Body of pancreas (tissue), 4 donors: ENCODE data around the gene ADORA1.

Experiments
- CTCF ChIP-seq, 7 experiments: fragments of 450-650 bp in 4 of 7; fragments of 200-600 bp in 3 of 7; sonication (generic) in 3 of 7; IDR thresholded peaks; one replicate each; pipeline ENCODE4 v1.5.1; 2016 to 2019; ENCODE audit warnings: antibody characterized with exemption in 7 of 7
- POLR2A ChIP-seq, 3 donors: fragments of 450-650 bp; IDR thresholded peaks; one replicate each; pipeline ENCODE4 v1.6.1; 2016; ENCODE audit warnings: antibody characterized with exemption in 3 of 3, mild to moderate bottlenecking in 2 of 3

- TF ChIP-seq POLR2A (IDR thresholded peaks at IDR 0.05) (no peak), CTCF (IDR thresholded peaks at IDR 0.05) (no peak)
Observed at GRCh38 chr1:203211812-203212211, 84.3 kb downstream of the ADORA1 start.
